ENCODE measurements around the gene PRDX6.

The PRDX6 gene

DNA sequence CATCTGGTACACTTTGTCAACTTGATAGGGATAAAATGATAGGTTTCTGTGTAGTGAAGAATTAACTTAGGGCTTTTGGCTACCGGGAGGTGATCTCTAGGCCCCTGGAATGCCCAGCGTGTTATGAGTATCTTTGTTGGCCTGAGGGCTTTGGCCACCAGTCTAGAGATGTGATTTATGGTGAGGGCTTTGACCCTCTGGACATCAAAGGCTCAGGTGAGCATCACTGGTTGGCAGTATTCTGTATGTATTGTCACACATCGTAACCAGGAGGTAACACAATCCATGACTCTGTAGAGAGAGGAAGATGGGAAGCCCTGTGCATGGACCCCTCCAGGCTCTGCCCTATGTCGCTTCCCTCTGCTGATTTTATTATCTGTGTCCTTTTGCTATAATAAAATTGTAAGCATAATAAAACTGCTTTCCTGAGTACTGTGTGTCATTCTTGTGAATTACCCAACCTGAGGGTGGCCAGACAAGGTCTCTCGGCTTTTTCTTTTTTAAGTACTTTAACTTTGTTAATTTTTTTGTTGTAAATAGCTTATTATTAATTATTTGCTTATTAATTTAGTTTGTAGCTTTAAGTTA is 40.2 kb upstream of the PRDX6 start:
- DNase-seq (ENCODE audit: insufficient read length, low spot score) (no peak), FAIRE-seq (no peak)
- TF ChIP-seq, protein P1, sequence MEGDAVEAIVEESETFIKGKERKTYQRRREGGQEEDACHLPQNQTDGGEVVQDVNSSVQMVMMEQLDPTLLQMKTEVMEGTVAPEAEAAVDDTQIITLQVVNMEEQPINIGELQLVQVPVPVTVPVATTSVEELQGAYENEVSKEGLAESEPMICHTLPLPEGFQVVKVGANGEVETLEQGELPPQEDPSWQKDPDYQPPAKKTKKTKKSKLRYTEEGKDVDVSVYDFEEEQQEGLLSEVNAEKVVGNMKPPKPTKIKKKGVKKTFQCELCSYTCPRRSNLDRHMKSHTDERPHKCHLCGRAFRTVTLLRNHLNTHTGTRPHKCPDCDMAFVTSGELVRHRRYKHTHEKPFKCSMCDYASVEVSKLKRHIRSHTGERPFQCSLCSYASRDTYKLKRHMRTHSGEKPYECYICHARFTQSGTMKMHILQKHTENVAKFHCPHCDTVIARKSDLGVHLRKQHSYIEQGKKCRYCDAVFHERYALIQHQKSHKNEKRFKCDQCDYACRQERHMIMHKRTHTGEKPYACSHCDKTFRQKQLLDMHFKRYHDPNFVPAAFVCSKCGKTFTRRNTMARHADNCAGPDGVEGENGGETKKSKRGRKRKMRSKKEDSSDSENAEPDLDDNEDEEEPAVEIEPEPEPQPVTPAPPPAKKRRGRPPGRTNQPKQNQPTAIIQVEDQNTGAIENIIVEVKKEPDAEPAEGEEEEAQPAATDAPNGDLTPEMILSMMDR (IDR thresholded peaks at IDR 0.05; ENCODE audit: insufficient read depth, missing control alignments): no peak

DNA sequence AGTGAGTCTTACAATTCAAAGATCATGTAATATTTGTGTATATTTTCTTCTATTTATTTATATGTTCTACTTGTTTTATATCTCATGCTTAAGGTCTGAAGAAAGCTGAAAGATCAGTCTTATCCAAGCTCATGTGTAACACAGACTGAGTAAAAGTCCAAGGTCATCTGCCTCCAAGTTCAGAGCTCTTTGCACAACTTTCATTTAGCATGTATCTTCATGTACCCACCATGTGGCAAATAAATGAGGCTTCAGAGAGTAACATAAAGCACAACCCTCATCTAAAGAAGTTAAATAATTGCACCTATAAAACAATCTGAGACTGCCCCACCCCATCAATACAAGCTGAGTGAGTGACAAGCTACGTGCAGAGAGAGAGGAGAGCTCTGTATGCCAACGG is 38.5 kb upstream of the PRDX6 start:
- no peak for DNase-seq (ENCODE audit: insufficient read length, low spot score)
- no peak for FAIRE-seq
- TF ChIP-seq, protein P1 (IDR thresholded peaks at IDR 0.05; ENCODE audit: insufficient read depth, missing control alignments): no peak

DNA sequence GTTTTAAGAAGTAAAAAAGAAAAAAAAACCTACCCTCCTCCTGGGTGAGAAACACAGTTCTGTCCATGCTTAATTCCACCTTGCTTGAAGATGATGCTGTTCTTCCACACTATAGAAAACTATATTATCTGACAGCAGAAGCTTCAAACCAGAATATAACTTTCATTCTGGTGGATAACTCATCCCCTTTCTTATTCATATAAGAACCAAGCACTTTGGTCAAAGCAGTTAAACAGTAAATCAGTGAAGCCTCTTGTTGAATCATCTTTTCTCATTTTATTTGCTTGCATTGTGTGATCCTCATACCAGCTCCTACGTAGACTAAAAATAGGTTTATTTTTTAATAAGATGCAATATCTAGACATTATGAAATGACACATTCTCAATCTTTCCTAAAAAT is 36.7 kb upstream of the PRDX6 start:
- no peak for DNase-seq (ENCODE audit: insufficient read length, low spot score)
- FAIRE-seq: no peak
- TF ChIP-seq, protein P1 (IDR thresholded peaks at IDR 0.05; ENCODE audit: insufficient read depth, missing control alignments): no peak

DNA sequence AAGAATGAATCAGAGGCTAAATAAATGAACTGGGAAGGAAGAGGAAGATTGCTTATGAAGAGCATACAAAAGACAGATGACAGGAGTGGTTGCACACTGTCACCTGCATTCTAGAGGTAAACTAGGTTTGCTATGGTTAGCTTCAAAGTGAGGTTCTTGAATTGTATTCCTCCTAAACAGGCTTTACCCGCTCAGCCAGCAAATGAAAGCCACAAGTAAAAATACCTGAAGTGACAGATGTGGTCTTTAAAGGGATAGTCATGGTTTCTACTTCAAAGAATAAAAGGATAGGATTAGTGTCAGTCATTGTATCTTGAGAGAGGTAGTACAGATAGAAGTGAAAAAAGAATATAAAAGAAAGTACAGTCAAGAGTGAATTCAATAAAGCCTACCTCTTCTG is 32.4 kb upstream of the PRDX6 start:
- no peak for FAIRE-seq
- TF ChIP-seq, protein P1 (IDR thresholded peaks at IDR 0.05; ENCODE audit: insufficient read depth, missing control alignments): no peak
- no peak for DNase-seq (ENCODE audit: insufficient read length, low spot score)

DNA sequence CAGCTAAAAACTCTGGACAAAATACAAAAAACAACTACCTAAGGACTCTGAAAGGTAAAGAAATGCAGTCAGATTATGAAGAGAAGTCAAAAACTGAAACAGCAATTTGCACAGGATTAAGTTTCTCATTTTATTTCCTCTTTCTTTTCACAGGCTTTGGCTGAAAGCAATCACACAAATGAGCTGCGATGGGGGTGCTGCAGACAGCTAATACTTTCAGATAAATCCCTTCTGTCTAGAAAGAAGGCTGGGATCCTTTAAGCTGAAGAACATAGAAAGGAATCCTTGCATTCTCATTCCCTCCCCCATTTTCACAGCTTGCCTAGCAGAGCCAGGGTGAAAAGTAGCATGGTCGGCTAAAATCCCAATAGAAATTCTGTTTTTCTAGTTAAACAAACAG is 32.0 kb upstream of the PRDX6 start:
- DNase-seq (ENCODE audit: insufficient read length, low spot score) (no peak), FAIRE-seq (peak; percentile 100)
- TF ChIP-seq, protein P1 (IDR thresholded peaks at IDR 0.05; ENCODE audit: insufficient read depth, missing control alignments): no peak

GRCh38 chr1:173445656-173446055 is 31.5 kb upstream of the PRDX6 start:
- no peak for FAIRE-seq
- TF ChIP-seq, protein P1 (IDR thresholded peaks at IDR 0.05; ENCODE audit: insufficient read depth, missing control alignments): no peak

DNA sequence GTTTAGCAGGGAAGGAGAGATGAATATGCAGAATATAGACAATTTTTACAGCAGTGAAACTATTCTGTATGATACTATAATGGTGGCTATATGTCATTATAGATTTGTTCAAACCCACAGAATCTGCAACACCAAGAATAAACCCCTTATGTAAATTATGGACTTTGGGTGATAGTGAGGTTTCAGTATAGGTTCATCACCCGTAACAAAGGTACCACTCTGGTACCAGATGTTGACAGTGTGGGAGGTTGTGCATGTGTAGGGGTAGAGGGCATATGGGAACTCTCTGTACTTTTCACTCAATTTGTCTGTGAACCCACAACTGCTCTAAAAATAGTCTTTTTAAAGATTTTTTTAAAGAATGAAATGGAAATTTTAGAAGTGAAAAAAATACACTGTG is 29.9 kb upstream of the PRDX6 start:
- peak; percentile 86 for FAIRE-seq
- DNase-seq (ENCODE audit: insufficient read length, low spot score): no peak
- TF ChIP-seq, protein P1 (IDR thresholded peaks at IDR 0.05; ENCODE audit: insufficient read depth, missing control alignments): no peak

More at GRCh38 chr1:173445656-173446055, 31.5 kb upstream of the PRDX6 start:
- DNase-seq (ENCODE audit: insufficient read length, low spot score): no peak
